Endothelial cell of umbilical vein (primary cell): Measurements from ENCODE around the gene KCNJ16. TPM values are rescaled to one million over a fixed set of nuclear protein-coding genes. Genes with fewer than 3 reads are reported as not detected.

Source experiments
- BruUV-seq: library from RNA; stranded (reverse); fragments of 400-500 nt; replicated peaks from 2 replicates; lab custom pipeline; 2021; lab: Mats Ljungman, UMichigan
- CTCF ChIA-PET: fragments of 300-600, 350-600 bp; sonication (Branson Sonifier 250); formaldehyde crosslinking; loops from one replicate; lab custom pipeline; 2021; ENCODE audit warnings: antibody characterized with exemption, inconsistent platforms; lab: Charles Lee
- POLR2A ChIA-PET: fragments of 300-600, 350-600 bp; sonication (Branson Sonifier 250); formaldehyde crosslinking; loops from one replicate; lab custom pipeline; 2021; ENCODE audit warnings: antibody characterized with exemption, inconsistent platforms; lab: Charles Lee
- DNase-seq: peaks from one replicate; pipeline ENCODE4 v3.0.0-alpha.2; 2011; ENCODE audit warnings: low read depth, low spot score
- FAIRE-seq: peaks from 2 replicates; lab custom pipeline; 2011; peaks lifted over from hg19 to GRCh38; lab: Jason Lieb, UNC
- H2AFZ ChIP-seq: 2 replicates; pipeline ENCODE4 v1.6.0; 2012; ENCODE audit warnings: low read depth, low read length, control low read depth, inconsistent platforms
- H3K27ac ChIP-seq: 2 replicates; pipeline ENCODE4 v1.5.1; 2011; ENCODE audit warnings: low read depth, mild to moderate bottlenecking, control low read depth, low read length, moderate library complexity; ENCODE audit not compliant: insufficient read depth
- H3K27me3 ChIP-seq, 2 experiments: 2 replicates each; pipeline versions ENCODE4 v1.6.0 to v1.6.1; 2011; ENCODE audit warnings: low read length in 2 of 2, mixed read lengths in 1 of 2; ENCODE audit not compliant: control insufficient read depth in 2 of 2, insufficient read depth in 2 of 2
- H3K36me3 ChIP-seq, 2 experiments: 2 replicates in 1 of 2; 3 replicates in 1 of 2; pipeline ENCODE4 v1.5.1; 2011; ENCODE audit warnings: low read length in 2 of 2, mild to moderate bottlenecking in 1 of 2, moderate library complexity in 1 of 2; ENCODE audit not compliant: control insufficient read depth in 2 of 2, insufficient read depth in 2 of 2; ENCODE audit errors: extremely low read depth in 1 of 2
- H3K4me1 ChIP-seq: 3 replicates; pipeline ENCODE4 v1.5.1; 2011; ENCODE audit warnings: mild to moderate bottlenecking, low read length; ENCODE audit not compliant: control insufficient read depth, insufficient read depth; ENCODE audit errors: extremely low read depth
- H3K4me2 ChIP-seq: 2 replicates; pipeline ENCODE4 v1.6.1; 2011; ENCODE audit warnings: low read length, control low read depth, mixed read lengths; ENCODE audit not compliant: insufficient read depth
- H3K4me3 ChIP-seq, 3 experiments: fragments of 200-600 bp in 1 of 3; sonication (generic), shearing (Covaris generic) in 1 of 3; replicated peaks in 1 of 3; 2 replicates each; pipeline ENCODE4 v1.5.1; 2011 to 2016; ENCODE audit warnings: control low read depth in 3 of 3, low read length in 3 of 3, mild to moderate bottlenecking in 2 of 3, inconsistent platforms in 1 of 3, low read depth in 1 of 3, moderate library complexity in 1 of 3; ENCODE audit not compliant: insufficient read depth in 1 of 3
- H3K79me2 ChIP-seq: 2 replicates; pipeline ENCODE4 v1.6.0; 2012; ENCODE audit warnings: low read length, inconsistent platforms; ENCODE audit not compliant: control insufficient read depth, insufficient read depth
- H3K9ac ChIP-seq: replicated peaks from 2 replicates; pipeline ENCODE3; 2011; ENCODE audit warnings: low read length, control low read depth; ENCODE audit not compliant: insufficient read depth; ENCODE audit errors: extremely low read depth
- H3K9me1 ChIP-seq: replicated peaks from 3 replicates; pipeline ENCODE4 v1.6.0; 2011; ENCODE audit warnings: mild to moderate bottlenecking, low read length; ENCODE audit not compliant: control insufficient read depth, insufficient read depth; ENCODE audit errors: extremely low read depth
- H3K9me3 ChIP-seq: replicated peaks from 2 replicates; pipeline ENCODE4 v1.5.1; 2012; ENCODE audit warnings: low read length, inconsistent platforms; ENCODE audit not compliant: control insufficient read depth, insufficient read depth
- H4K20me1 ChIP-seq: replicated peaks from 2 replicates; pipeline ENCODE3; 2011; ENCODE audit warnings: mild to moderate bottlenecking, low read length; ENCODE audit not compliant: control insufficient read depth, insufficient read depth; ENCODE audit errors: extremely low read depth
- EZH2 ChIP-seq: IDR thresholded peaks from 2 replicates; pipeline ENCODE4 v1.6.1; 2012; ENCODE audit warnings: borderline replicate concordance, low read depth, mild to moderate bottlenecking, moderate library complexity, low read length, inconsistent platforms; ENCODE audit not compliant: severe bottlenecking
- FOS ChIP-seq: IDR thresholded peaks from 2 replicates; pipeline ENCODE4 v1.6.1; 2011; ENCODE audit warnings: mild to moderate bottlenecking, low read length, moderate library complexity, borderline replicate concordance; ENCODE audit not compliant: insufficient read depth
- GATA2 ChIP-seq: IDR thresholded peaks from 2 replicates; pipeline ENCODE4 v1.7.0; 2011; ENCODE audit warnings: low read depth, mild to moderate bottlenecking, moderate library complexity, mixed read lengths, low read length; ENCODE audit not compliant: insufficient read length, insufficient read depth
- JUN ChIP-seq: IDR thresholded peaks from 2 replicates; pipeline ENCODE4 v1.6.1; 2011; ENCODE audit warnings: borderline replicate concordance, low read depth; ENCODE audit not compliant: insufficient read length, insufficient read depth
- POLR2A ChIP-seq: IDR thresholded peaks from 2 replicates; pipeline ENCODE4 v1.6.1; 2012; ENCODE audit warnings: low read depth, mild to moderate bottlenecking, control low read depth, low read length
- dilution Hi-C: fragments of 300-500 bp; cut with MboI; formaldehyde crosslinking; loops from one replicate; pipeline ENCODE4 v1.15.0; 2019; ENCODE audit warnings: low sequenced_read_pairs; ENCODE audit not compliant: extremely low pct_ligation_motif_present
- intact Hi-C: fragments of 100-400 bp; cut with micrococcal nuclease; formaldehyde crosslinking; loops from one replicate; pipeline ENCODE4 v1.10.0; 2022
- polyA plus RNA-seq, 4 experiments: library from polyadenylated mRNA; depleted of rRNA in 3 of 4; stranded (reverse) in 3 of 4; unstranded in 1 of 4; fragments of >200 nt; gene quantifications; 2 replicates each; pipeline versions ENCODE4 v1.2.1 to v1.2.3, GENCODE V29; 2011 to 2012; ENCODE audit warnings: missing spikeins in 1 of 4
- total RNA-seq: library from RNA; stranded (reverse); gene quantifications from 2 replicates; pipeline ENCODE4 v1.2.3, GENCODE V29; 2021
- TF ChIP-seq, protein P1 (sequence below): IDR thresholded peaks from 2 replicates; pipeline ENCODE4 v1.6.1; 2011; ENCODE audit not compliant: insufficient read depth, insufficient read length

KCNJ16 gene
- total and polyA plus RNA-seq, 2 donors (not counting 3 experiments of a cell fraction or from before 2014, with no cell fraction given), result 0.07 TPM; not detected in 1

- no peak overlapping the region for H3K4me2 ChIP-seq
- H2AFZ ChIP-seq, result no peak overlapping the region
- no peak overlapping the region for H3K9ac ChIP-seq
- intact Hi-C loops (no loop called here), dilution Hi-C loops (no loop called here)
- FAIRE-seq (no peak), DNase-seq (no peak)
- H3K79me2 ChIP-seq, result no peaks in the 10 kb centered on the region
- no peaks in the 10 kb centered on the region for H3K36me3 ChIP-seq
- no peaks in the 10 kb centered on the region for H3K9me1 ChIP-seq
- H3K27ac ChIP-seq, result no peak overlapping the region
- no peak for TF ChIP-seq JUN
- no peak for TF ChIP-seq GATA2
- TF ChIP-seq, protein P1, sequence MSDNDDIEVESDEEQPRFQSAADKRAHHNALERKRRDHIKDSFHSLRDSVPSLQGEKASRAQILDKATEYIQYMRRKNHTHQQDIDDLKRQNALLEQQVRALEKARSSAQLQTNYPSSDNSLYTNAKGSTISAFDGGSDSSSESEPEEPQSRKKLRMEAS, result no peak
- no peak for TF ChIP-seq POLR2A
- H3K4me1 ChIP-seq, result peaks cover 20% of the 10 kb centered on the region
- no peaks in the 10 kb centered on the region for H3K27me3 ChIP-seq
- ChIA-PET POLR2A (no interaction called here), CTCF (interaction anchor here (1.0 to 1.8 kb wide), 3 partner anchors 9 to 507 kb away, joined by 3 to 5 read pairs (median 4); no protein-coding TSS in a partner anchor)
- H3K4me3 ChIP-seq, result no peak overlapping the region
- H4K20me1 ChIP-seq, result no peaks in the 10 kb centered on the region
- H3K9me3 ChIP-seq, result no peaks in the 10 kb centered on the region
- BruUV-seq, result no TSS peak
These were observed 39.4 kb downstream of the KCNJ16 start for GRCh38 chr17:70114405-70114804.

DNA sequence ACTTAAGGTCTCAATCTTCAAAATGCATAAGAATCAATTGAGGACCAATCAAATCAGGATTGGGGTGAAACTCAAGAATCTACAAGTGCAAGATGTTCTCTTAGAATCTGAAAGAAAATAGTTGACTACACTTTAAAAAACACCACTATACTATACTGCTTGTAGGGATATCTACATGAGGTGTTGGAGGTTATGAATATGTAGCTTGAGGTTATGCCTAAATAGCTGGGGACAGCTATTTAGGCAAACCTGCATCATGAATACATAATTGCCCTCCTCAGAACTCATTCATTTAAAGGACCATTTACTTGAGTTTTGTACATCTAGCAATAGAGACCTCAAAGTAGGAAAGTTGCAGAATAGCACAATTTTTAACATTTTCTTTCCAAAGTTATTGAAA lies 40.1 kb downstream of the KCNJ16 start:
- ChIA-PET CTCF (interaction anchor here (1.8 kb wide), 1 partner anchor 8 kb away, joined by 4 read pairs; no protein-coding TSS in a partner anchor), POLR2A (no interaction called here)
- Histone ChIP-seq H3K9me3 (no peaks in the 10 kb centered on the region), H3K4me2 (no peak overlapping the region), H3K27me3 (no peaks in the 10 kb centered on the region), H3K27ac (no peak overlapping the region), H3K9me1 (no peaks in the 10 kb centered on the region), H2AFZ (no peak overlapping the region), H3K9ac (no peak overlapping the region), H3K4me3 (no peak overlapping the region), H3K79me2 (no peaks in the 10 kb centered on the region), H4K20me1 (no peaks in the 10 kb centered on the region), H3K36me3 (no peaks in the 10 kb centered on the region), H3K4me1 (peaks cover 16% of the 10 kb centered on the region)
- no TSS peak for BruUV-seq
- intact Hi-C loops, result no loop called here
- FAIRE-seq, result no peak
- no peak for DNase-seq
- TF ChIP-seq EZH2, result no peak
- TF ChIP-seq POLR2A, result no peak
- TF ChIP-seq FOS, result no peak
- dilution Hi-C loops, result no loop called here
